Measurements from ENCODE around the gene ZCCHC24. TPM values are rescaled to one million over a fixed set of nuclear protein-coding genes. Genes with fewer than 3 reads are reported as not detected.

The ZCCHC24 gene
- total RNA-seq, 3 donors from 2014 or later: 18.7 to 50.8 (median 48.8) TPM

GRCh38 chr10:79422178-79422892, 23.1 kb downstream of the ZCCHC24 start:
- Histone ChIP-seq H3K27me3 (no peaks in the 10 kb centered on the region), H3K36me3 (no peaks in the 10 kb centered on the region), H3K9me3 (no peaks in the 10 kb centered on the region), H3K27ac (peak overlapping the region; percentile 58 to 92), H3K4me3 (no peak overlapping the region), H3K4me1 (peaks cover 11 to 17% of the 10 kb centered on the region in 2 donors)
- no peak for TF ChIP-seq CTCF (IDR thresholded peaks at IDR 0.05)
- peak; percentile 54 to 82 (median 68) for TF ChIP-seq POLR2AphosphoS5 (IDR thresholded peaks at IDR 0.05)
- no peak for TF ChIP-seq POLR2A (IDR thresholded peaks at IDR 0.05)
- DNase-seq (ENCODE audit: low spot score in 2 of 2): no peak
- intact Hi-C loops (cut with DNase I; ENCODE audit: low total_unique reads): loop anchor here (5.0 kb wide), 1 partner anchor 960 kb away; no protein-coding TSS in a partner anchor

- TF ChIP-seq POLR2AphosphoS5 (IDR thresholded peaks at IDR 0.05): no peak
- no peak for TF ChIP-seq POLR2A (IDR thresholded peaks at IDR 0.05)
- TF ChIP-seq CTCF (IDR thresholded peaks at IDR 0.05): no peak
- Histone ChIP-seq H3K36me3 (no peaks in the 10 kb centered on the region), H3K27me3 (no peaks in the 10 kb centered on the region), H3K4me1 (peaks cover 11 to 17% of the 10 kb centered on the region in 2 donors), H3K9me3 (no peaks in the 10 kb centered on the region), H3K27ac (peak overlapping the region; percentile 4 to 69), H3K4me3 (no peak overlapping the region)
- intact Hi-C loops (cut with DNase I; ENCODE audit: low total_unique reads): loop anchor here (5.0 kb wide), 1 partner anchor 961 kb away; no protein-coding TSS in a partner anchor
- DNase-seq (ENCODE audit: low spot score in 2 of 2): no peak
Observed at GRCh38 chr10:79420974-79421688, 24.3 kb downstream of the ZCCHC24 start.

- DNase-seq (ENCODE audit: low spot score in 2 of 2): peak in 1 of 2 donors; percentile 35
- Histone ChIP-seq H3K4me1 (peaks cover 1 to 11% of the 10 kb centered on the region in 2 donors), H3K36me3 (no peaks in the 10 kb centered on the region), H3K27me3 (no peaks in the 10 kb centered on the region), H3K9me3 (no peaks in the 10 kb centered on the region), H3K27ac (peak overlapping the region in 1 of 2 donors; percentile 69), H3K4me3 (no peak overlapping the region)
- TF ChIP-seq POLR2AphosphoS5 (IDR thresholded peaks at IDR 0.05): no peak
- TF ChIP-seq CTCF (IDR thresholded peaks at IDR 0.05): no peak
- no peak for TF ChIP-seq POLR2A (IDR thresholded peaks at IDR 0.05)
- intact Hi-C loops (cut with DNase I; ENCODE audit: low total_unique reads): no loop called here
Observed at GRCh38 chr10:79418886-79419595, 26.4 kb downstream of the ZCCHC24 start.

GRCh38 chr10:79418274-79418673, 27.1 kb downstream of the ZCCHC24 start:
- Histone ChIP-seq H3K27me3 (no peaks in the 10 kb centered on the region), H3K4me1 (peaks cover 0 to 11% of the 10 kb centered on the region in 2 donors), H3K4me3 (no peak overlapping the region), H3K9me3 (no peaks in the 10 kb centered on the region), H3K27ac (peak overlapping the region in 1 of 2 donors; percentile 59), H3K36me3 (no peaks in the 10 kb centered on the region)
- intact Hi-C loops (cut with DNase I; ENCODE audit: low total_unique reads): no loop called here
- peak in 1 of 2 donors; percentile 28 for DNase-seq (ENCODE audit: low spot score in 2 of 2)
- TF ChIP-seq POLR2AphosphoS5 (IDR thresholded peaks at IDR 0.05) (no peak), POLR2A (IDR thresholded peaks at IDR 0.05) (no peak), CTCF (IDR thresholded peaks at IDR 0.05) (no peak)

All from breast epithelium (tissue), 4 donors.